ENCODE results near the gene ADRB1.

ADRB1 gene

DNA sequence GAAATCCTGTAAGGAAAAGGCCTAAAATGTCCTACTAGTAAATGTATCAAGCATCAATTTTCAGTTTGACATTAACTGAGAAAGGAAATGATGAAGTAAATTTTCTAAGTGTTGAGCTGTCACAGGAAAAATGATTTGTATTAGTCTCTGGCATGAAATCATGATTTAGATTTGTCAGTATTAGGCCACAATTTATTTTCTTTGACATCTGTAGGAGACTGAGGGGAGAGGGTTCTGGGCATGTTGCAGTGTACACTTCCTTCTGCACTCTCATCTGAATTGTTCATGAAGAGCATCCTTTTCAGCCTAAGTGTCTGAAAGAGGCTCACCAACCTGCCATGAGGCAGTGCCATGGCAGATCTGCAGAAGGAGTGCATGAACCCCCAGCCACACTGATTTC is 15.9 kb downstream of the ADRB1 start:
- H3K79me2 ChIP-seq (ENCODE audit: insufficient read depth, low read length) = no peaks in the 10 kb centered on the region
- no peaks in the 10 kb centered on the region for H3K27me3 ChIP-seq (ENCODE audit: insufficient read depth, low read length, poor library complexity, severe bottlenecking)
- peak overlapping the region; percentile 9; the same call in 1 of the 2 replicates for H2AFZ ChIP-seq (ENCODE audit: low read length)
- no peaks in the 10 kb centered on the region for H3K9me2 ChIP-seq (replicated peaks; ENCODE audit: low read depth, low read length)
- TF ChIP-seq, protein P1, sequence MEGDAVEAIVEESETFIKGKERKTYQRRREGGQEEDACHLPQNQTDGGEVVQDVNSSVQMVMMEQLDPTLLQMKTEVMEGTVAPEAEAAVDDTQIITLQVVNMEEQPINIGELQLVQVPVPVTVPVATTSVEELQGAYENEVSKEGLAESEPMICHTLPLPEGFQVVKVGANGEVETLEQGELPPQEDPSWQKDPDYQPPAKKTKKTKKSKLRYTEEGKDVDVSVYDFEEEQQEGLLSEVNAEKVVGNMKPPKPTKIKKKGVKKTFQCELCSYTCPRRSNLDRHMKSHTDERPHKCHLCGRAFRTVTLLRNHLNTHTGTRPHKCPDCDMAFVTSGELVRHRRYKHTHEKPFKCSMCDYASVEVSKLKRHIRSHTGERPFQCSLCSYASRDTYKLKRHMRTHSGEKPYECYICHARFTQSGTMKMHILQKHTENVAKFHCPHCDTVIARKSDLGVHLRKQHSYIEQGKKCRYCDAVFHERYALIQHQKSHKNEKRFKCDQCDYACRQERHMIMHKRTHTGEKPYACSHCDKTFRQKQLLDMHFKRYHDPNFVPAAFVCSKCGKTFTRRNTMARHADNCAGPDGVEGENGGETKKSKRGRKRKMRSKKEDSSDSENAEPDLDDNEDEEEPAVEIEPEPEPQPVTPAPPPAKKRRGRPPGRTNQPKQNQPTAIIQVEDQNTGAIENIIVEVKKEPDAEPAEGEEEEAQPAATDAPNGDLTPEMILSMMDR (conservative IDR thresholded peaks at IDR 0.05; ENCODE audit: low read length) = no peak
- TF ChIP-seq EZH2phosphoT487 (IDR thresholded peaks at IDR 0.05; ENCODE audit: borderline replicate concordance) = no peak
- H3K4me2 ChIP-seq (ENCODE audit: low read depth, low read length, poor library complexity, severe bottlenecking) = peak overlapping the region; percentile 80
- no peaks in the 10 kb centered on the region for H3K36me3 ChIP-seq (ENCODE audit: insufficient read depth, low read length)
- no peaks in the 10 kb centered on the region for H4K20me1 ChIP-seq (ENCODE audit: insufficient read depth, low read length, poor library complexity, severe bottlenecking)
- H3F3A ChIP-seq (ENCODE audit: low read depth) = peaks cover 12% of the 10 kb centered on the region
- peaks cover 52% of the 10 kb centered on the region for H3K4me1 ChIP-seq (ENCODE audit: insufficient read depth, low read length, poor library complexity, severe bottlenecking)
- peak overlapping the region; percentile 59 for H3K9ac ChIP-seq (ENCODE audit: low read depth, low read length, poor library complexity, severe bottlenecking)
- peak overlapping the region; percentile 55 for H3K4me3 ChIP-seq (ENCODE audit: low read length, poor library complexity, severe bottlenecking)
- H3K9me3 ChIP-seq (ENCODE audit: insufficient read depth, low read depth, low read length) = no peaks in the 10 kb centered on the region

DNA sequence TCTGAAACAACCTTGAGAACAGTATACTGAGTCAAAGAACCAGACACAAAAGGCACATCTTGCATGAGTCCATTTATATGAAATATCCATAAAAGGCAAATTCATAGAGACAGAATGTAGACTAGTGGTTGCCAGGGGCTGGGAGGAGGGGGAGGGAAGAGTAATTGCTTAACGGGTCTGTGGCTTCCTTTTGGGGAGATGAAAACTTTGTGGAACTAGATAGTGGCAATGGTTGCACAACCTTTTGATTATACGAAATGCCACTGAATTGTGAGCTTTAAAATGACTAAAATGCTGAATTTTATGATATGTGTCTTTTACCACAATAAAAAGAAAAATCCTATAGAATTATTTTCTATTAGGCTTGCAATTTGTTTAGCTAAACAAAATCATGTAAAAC is 16.8 kb downstream of the ADRB1 start:
- no peaks in the 10 kb centered on the region for H3K9me3 ChIP-seq (ENCODE audit: insufficient read depth, low read depth, low read length)
- no peaks in the 10 kb centered on the region for H3K9me2 ChIP-seq (replicated peaks; ENCODE audit: low read depth, low read length)
- peak overlapping the region; percentile 80 for H3K4me2 ChIP-seq (ENCODE audit: low read depth, low read length, poor library complexity, severe bottlenecking)
- H3F3A ChIP-seq (ENCODE audit: low read depth) = peaks cover 12% of the 10 kb centered on the region
- peak overlapping the region; percentile 55 for H3K4me3 ChIP-seq (ENCODE audit: low read length, poor library complexity, severe bottlenecking)
- H3K4me1 ChIP-seq (ENCODE audit: insufficient read depth, low read length, poor library complexity, severe bottlenecking) = peaks cover 61% of the 10 kb centered on the region
- H2AFZ ChIP-seq (ENCODE audit: low read length) = peak overlapping the region; percentile 9; the same call in 1 of the 2 replicates
- H4K20me1 ChIP-seq (ENCODE audit: insufficient read depth, low read length, poor library complexity, severe bottlenecking) = no peaks in the 10 kb centered on the region
- TF ChIP-seq, protein P1 (conservative IDR thresholded peaks at IDR 0.05; ENCODE audit: low read length) = no peak
- no peak for TF ChIP-seq EZH2phosphoT487 (IDR thresholded peaks at IDR 0.05; ENCODE audit: borderline replicate concordance)
- H3K79me2 ChIP-seq (ENCODE audit: insufficient read depth, low read length) = no peaks in the 10 kb centered on the region
- H3K36me3 ChIP-seq (ENCODE audit: insufficient read depth, low read length) = no peaks in the 10 kb centered on the region
- H3K9ac ChIP-seq (ENCODE audit: low read depth, low read length, poor library complexity, severe bottlenecking) = peak overlapping the region; percentile 59
- no peaks in the 10 kb centered on the region for H3K27me3 ChIP-seq (ENCODE audit: insufficient read depth, low read length, poor library complexity, severe bottlenecking)

DNA sequence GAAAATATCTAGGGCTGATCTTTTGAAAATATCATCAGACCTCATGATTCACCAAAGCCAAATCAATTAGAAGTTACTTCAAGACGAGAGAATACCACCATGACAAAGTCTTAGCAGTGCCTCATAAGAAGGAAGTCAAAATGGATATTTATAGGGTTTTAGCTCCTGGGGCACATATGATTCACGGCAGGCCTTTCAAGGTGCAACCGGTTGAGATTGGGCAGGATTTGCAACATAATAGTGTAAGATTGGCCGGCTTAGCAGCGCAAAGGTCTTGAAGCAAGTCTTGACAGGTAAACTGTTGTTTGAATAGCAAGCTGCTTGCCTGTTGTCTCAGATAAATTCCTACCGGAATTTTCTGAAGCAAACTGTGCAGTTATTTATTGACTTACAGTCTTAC is 17.5 kb downstream of the ADRB1 start:
- peak overlapping the region; percentile 55 for H3K4me3 ChIP-seq (ENCODE audit: low read length, poor library complexity, severe bottlenecking)
- H3K79me2 ChIP-seq (ENCODE audit: insufficient read depth, low read length) = no peaks in the 10 kb centered on the region
- no peaks in the 10 kb centered on the region for H3K27me3 ChIP-seq (ENCODE audit: insufficient read depth, low read length, poor library complexity, severe bottlenecking)
- no peaks in the 10 kb centered on the region for H3K9me3 ChIP-seq (ENCODE audit: insufficient read depth, low read depth, low read length)
- peaks cover 65% of the 10 kb centered on the region for H3K4me1 ChIP-seq (ENCODE audit: insufficient read depth, low read length, poor library complexity, severe bottlenecking)
- H3F3A ChIP-seq (ENCODE audit: low read depth) = peaks cover 12% of the 10 kb centered on the region
- no peak overlapping the region for H2AFZ ChIP-seq (ENCODE audit: low read length)
- H3K9me2 ChIP-seq (replicated peaks; ENCODE audit: low read depth, low read length) = no peaks in the 10 kb centered on the region
- H3K9ac ChIP-seq (ENCODE audit: low read depth, low read length, poor library complexity, severe bottlenecking) = peak overlapping the region; percentile 59
- no peaks in the 10 kb centered on the region for H3K36me3 ChIP-seq (ENCODE audit: insufficient read depth, low read length)
- no peaks in the 10 kb centered on the region for H4K20me1 ChIP-seq (ENCODE audit: insufficient read depth, low read length, poor library complexity, severe bottlenecking)
- TF ChIP-seq EZH2phosphoT487 (IDR thresholded peaks at IDR 0.05; ENCODE audit: borderline replicate concordance) = no peak
- TF ChIP-seq, protein P1 (conservative IDR thresholded peaks at IDR 0.05; ENCODE audit: low read length) = no peak
- peak overlapping the region; percentile 80 for H3K4me2 ChIP-seq (ENCODE audit: low read depth, low read length, poor library complexity, severe bottlenecking)

Measured in Loucy (cell line).